Loucy (cell line): ENCODE results near the gene KIAA0408.

Experiments used
- H2AFZ ChIP-seq: fragments of 200-600 bp; sonication (generic); 2 replicates; pipeline ENCODE4 v1.6.0; 2016; ENCODE audit warnings: antibody characterized with exemption, mild to moderate bottlenecking, low read length, moderate library complexity
- H3F3A ChIP-seq: fragments of 200-600 bp; 2 replicates; pipeline ENCODE4 v1.6.0; 2016; ENCODE audit warnings: antibody characterized with exemption, low read depth, mild to moderate bottlenecking
- H3K27me3 ChIP-seq: fragments of 200-600 bp; sonication (generic); 2 replicates; pipeline ENCODE4 v1.6.1; 2014; ENCODE audit warnings: low read length, mild to moderate bottlenecking; ENCODE audit not compliant: insufficient read depth, poor library complexity, severe bottlenecking
- H3K36me3 ChIP-seq: fragments of 200-600 bp; sonication (generic); 2 replicates; pipeline ENCODE4 v1.6.1; 2016; ENCODE audit warnings: low read length; ENCODE audit not compliant: insufficient read depth
- H3K4me1 ChIP-seq: fragments of 200-600 bp; sonication (generic); 2 replicates; pipeline ENCODE4 v1.5.1; 2014; ENCODE audit warnings: low read length, mild to moderate bottlenecking; ENCODE audit not compliant: insufficient read depth, poor library complexity, severe bottlenecking
- H3K4me2 ChIP-seq: fragments of 200-600 bp; sonication (generic); 2 replicates; pipeline ENCODE4 v1.6.0; 2014; ENCODE audit warnings: antibody characterized with exemption, low read length, low read depth, mild to moderate bottlenecking; ENCODE audit not compliant: poor library complexity, severe bottlenecking
- H3K4me3 ChIP-seq: fragments of 200-600 bp; sonication (generic); 2 replicates; pipeline ENCODE4 v1.5.1; 2014; ENCODE audit warnings: low read length, mild to moderate bottlenecking, mixed read lengths; ENCODE audit not compliant: poor library complexity, severe bottlenecking
- H3K79me2 ChIP-seq: fragments of 200-600 bp; sonication (generic); 2 replicates; pipeline ENCODE4 v1.6.1; 2014; ENCODE audit warnings: low read length; ENCODE audit not compliant: insufficient read depth
- H3K9ac ChIP-seq: fragments of 200-600 bp; sonication (generic); 2 replicates; pipeline ENCODE4 v1.6.0; 2014; ENCODE audit warnings: mild to moderate bottlenecking, low read depth, low read length, moderate library complexity; ENCODE audit not compliant: poor library complexity, severe bottlenecking
- H3K9me2 ChIP-seq: fragments of 200-600 bp; sonication (generic); replicated peaks from 2 replicates; pipeline ENCODE4 v1.6.1; 2016; ENCODE audit warnings: low read depth, low read length, mixed read lengths
- H3K9me3 ChIP-seq: fragments of 200-600 bp; sonication (generic); 2 replicates; pipeline ENCODE4 v1.6.1; 2014; ENCODE audit warnings: mild to moderate bottlenecking, antibody characterized with exemption, low read length, low read depth; ENCODE audit not compliant: insufficient read depth
- H4K20me1 ChIP-seq: fragments of 200-600 bp; sonication (generic); 2 replicates; pipeline ENCODE4 v1.6.0; 2014; ENCODE audit warnings: antibody characterized with exemption, low read length, mild to moderate bottlenecking; ENCODE audit not compliant: insufficient read depth, poor library complexity, severe bottlenecking
- EZH2phosphoT487 ChIP-seq: fragments of 200-600 bp; IDR thresholded peaks from 2 replicates; pipeline ENCODE4 v1.6.1; 2018; ENCODE audit warnings: antibody characterized with exemption, mild to moderate bottlenecking, moderate library complexity, borderline replicate concordance
- TF ChIP-seq, protein P1 (sequence below): fragments of 200-600 bp; sonication (generic); conservative IDR thresholded peaks from 2 replicates; pipeline ENCODE4 v1.5.1; 2014; ENCODE audit warnings: mild to moderate bottlenecking, antibody characterized with exemption, low read length

Gene KIAA0408

DNA sequence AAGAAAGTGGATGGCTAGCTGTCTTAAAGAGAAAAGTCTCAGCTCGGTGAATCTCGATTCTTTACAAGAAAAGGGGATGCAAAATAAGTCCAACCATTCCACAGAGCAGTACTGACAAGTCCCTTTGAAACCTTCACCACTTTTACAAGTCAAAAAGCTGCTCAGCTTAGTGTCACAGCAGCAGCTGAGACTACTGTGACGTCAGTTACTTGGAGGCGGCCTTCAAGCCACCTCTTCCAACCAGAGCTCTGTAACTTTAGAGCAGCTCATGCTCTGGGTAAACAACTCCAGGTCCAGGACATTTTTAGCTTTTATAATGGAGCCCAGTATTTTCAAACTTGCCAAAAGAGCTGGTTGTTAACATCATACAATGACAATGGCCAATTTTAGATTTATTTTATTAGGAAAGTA lies at the start of gene KIAA0408:
Gene KIAA0408 (minus strand): TSS at position 159 of the 411 bp plus-strand sequence. CDS start 5,408 bp downstream, outside the sequence.
- H3F3A ChIP-seq = no peaks in the 10 kb centered on the region
- no peaks in the 10 kb centered on the region for H3K9me2 ChIP-seq
- H4K20me1 ChIP-seq = no peaks in the 10 kb centered on the region
- H3K4me2 ChIP-seq = peak within 1 kb of the TSS; percentile 6
- H3K4me3 ChIP-seq = no peak within 1 kb of the TSS
- TF ChIP-seq, protein P1, sequence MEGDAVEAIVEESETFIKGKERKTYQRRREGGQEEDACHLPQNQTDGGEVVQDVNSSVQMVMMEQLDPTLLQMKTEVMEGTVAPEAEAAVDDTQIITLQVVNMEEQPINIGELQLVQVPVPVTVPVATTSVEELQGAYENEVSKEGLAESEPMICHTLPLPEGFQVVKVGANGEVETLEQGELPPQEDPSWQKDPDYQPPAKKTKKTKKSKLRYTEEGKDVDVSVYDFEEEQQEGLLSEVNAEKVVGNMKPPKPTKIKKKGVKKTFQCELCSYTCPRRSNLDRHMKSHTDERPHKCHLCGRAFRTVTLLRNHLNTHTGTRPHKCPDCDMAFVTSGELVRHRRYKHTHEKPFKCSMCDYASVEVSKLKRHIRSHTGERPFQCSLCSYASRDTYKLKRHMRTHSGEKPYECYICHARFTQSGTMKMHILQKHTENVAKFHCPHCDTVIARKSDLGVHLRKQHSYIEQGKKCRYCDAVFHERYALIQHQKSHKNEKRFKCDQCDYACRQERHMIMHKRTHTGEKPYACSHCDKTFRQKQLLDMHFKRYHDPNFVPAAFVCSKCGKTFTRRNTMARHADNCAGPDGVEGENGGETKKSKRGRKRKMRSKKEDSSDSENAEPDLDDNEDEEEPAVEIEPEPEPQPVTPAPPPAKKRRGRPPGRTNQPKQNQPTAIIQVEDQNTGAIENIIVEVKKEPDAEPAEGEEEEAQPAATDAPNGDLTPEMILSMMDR = no peak
- no peak for TF ChIP-seq EZH2phosphoT487
- no peaks in the 10 kb centered on the region for H3K79me2 ChIP-seq
- H3K27me3 ChIP-seq = no peaks in the 10 kb centered on the region
- no peaks in the 10 kb centered on the region for H3K36me3 ChIP-seq
- H3K9ac ChIP-seq = no peak within 1 kb of the TSS
- H3K9me3 ChIP-seq = no peaks in the 10 kb centered on the region
- no peak within 1 kb of the TSS for H2AFZ ChIP-seq
- peaks cover 15% of the 10 kb centered on the region for H3K4me1 ChIP-seq

DNA sequence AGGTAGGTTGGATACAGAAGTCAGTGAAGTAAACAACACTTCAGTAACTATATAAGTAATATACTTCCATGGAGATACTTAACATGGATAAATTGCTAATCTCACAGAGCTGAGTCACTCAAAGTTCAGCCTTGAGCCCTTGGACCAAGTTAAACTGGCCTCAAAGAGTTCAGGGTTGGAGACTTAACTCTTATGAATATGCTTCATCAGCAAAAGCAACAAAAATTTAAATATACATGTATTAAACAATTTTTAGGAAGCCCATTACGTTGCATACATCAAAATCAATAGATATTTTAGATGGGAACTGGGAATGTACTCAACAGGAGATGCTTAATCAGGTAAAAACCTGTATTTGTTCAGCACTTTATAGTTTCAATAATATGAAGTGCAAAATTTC lies 47.7 kb upstream of the KIAA0408 start:
- H3F3A ChIP-seq = no peaks in the 10 kb centered on the region
- H3K4me1 ChIP-seq = peaks cover 15% of the 10 kb centered on the region
- H3K36me3 ChIP-seq = 0 out of 2 replicates have a peak, but pooled peaks cover 3% of the 10 kb centered on the region
- H3K9me2 ChIP-seq = no peaks in the 10 kb centered on the region
- TF ChIP-seq, protein P1 = no peak
- no peak for TF ChIP-seq EZH2phosphoT487
- H3K9ac ChIP-seq = no peak overlapping the region
- H4K20me1 ChIP-seq = no peaks in the 10 kb centered on the region
- no peak overlapping the region for H3K4me2 ChIP-seq
- no peaks in the 10 kb centered on the region for H3K27me3 ChIP-seq
- H3K4me3 ChIP-seq = no peak overlapping the region
- H3K79me2 ChIP-seq = peaks cover 3% of the 10 kb centered on the region; the same call in 1 of the 2 replicates
- no peak overlapping the region for H2AFZ ChIP-seq
- H3K9me3 ChIP-seq = no peaks in the 10 kb centered on the region

DNA sequence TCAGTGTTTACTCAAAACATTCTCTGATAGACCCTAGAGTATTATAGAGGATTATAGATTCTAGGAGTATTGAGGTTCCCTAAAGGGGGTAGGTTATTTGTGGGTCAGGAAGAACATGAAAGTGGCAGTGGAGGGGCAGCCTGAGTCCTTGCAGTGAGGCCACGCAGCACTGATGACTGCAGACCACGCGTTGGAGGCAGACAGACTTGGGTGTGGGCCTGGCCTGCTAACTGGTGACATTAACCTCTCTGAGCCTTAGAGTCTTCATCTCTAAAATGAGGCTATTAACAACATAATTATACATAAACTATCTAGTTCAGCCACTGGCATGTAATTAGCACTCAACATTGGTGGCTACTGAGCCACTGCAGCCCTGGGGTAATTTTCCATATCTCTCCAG lies 43.8 kb upstream of the KIAA0408 start:
- no peak for TF ChIP-seq EZH2phosphoT487
- TF ChIP-seq, protein P1 = no peak
- H3K4me2 ChIP-seq = no peak overlapping the region
- H3K9me2 ChIP-seq = no peaks in the 10 kb centered on the region
- H3K27me3 ChIP-seq = no peaks in the 10 kb centered on the region
- no peaks in the 10 kb centered on the region for H3K79me2 ChIP-seq
- no peaks in the 10 kb centered on the region for H4K20me1 ChIP-seq
- no peaks in the 10 kb centered on the region for H3K4me1 ChIP-seq
- H3K9me3 ChIP-seq = no peaks in the 10 kb centered on the region
- H3K9ac ChIP-seq = no peak overlapping the region
- no peaks in the 10 kb centered on the region for H3K36me3 ChIP-seq
- no peak overlapping the region for H3K4me3 ChIP-seq
- H2AFZ ChIP-seq = no peak overlapping the region
- H3F3A ChIP-seq = no peaks in the 10 kb centered on the region
